ENCODE data around the gene MAGEA8. TPM values are rescaled to one million over a fixed set of nuclear protein-coding genes. Genes with fewer than 3 reads are reported as not detected.

MAGEA8 gene
- not detected in 2 replicates for total RNA-seq

DNA sequence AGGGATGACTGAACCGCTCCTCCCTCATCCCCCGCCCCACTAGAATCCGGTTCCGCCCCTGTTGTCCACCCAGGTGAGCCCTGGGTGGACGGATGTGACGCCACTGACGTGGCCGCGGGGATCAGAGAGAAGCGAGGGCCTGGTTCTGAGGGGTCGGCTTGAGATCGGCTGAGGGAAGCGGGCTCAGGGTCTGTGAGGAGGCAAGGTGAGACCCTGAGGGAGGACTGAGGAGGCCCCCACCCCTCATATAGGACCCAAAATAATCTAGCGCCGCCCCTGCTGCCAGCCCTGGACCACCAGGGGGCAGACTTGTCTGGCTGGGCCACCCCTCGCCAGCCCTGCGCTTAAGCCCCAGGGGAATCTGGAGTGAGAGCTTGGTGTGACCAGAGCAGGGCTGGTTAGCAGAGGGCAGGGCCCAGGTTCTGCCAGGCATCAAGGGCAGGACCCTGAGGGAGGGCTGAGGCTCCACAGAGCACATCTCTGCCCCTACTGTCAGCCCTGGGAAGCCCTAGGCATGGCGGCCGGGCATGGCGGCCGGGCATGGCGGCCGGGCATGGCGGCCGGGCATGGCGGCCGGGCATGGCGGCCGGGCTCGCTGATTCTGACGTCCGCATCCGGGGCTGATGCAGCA is at the start of gene MAGEA8:
Gene MAGEA8, plus strand, starts transcription at position 103 of the 631 bp plus-strand sequence. CDS start 3,090 bp downstream, outside the sequence.

DNA sequence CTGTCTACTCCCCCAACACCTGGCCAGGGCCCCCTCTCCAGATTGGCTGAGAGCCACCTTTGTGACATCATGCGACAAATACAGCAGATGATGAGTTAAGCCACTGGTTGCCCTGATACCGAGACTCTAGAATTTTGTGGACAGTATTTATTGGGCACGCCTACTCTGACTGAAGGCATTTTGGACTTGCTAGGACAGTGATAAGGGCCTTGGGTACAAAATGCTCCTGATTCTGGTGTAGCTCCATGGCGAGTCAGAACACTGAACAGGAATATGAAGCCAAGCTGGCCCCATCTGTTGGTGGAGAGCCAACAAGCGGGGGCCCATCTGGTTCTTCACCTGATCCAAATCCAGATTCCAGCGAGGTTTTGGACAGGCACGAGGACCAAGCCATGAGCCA is 48.4 kb downstream of the MAGEA8 start, which contains the start of gene HSFX4:
Gene HSFX4, plus strand, starts transcription at position 174 of the 400 bp plus-strand sequence. Its CDS starts 72 bp downstream, at position 246.

Other genes starting within 250 kb of the MAGEA8 start
- 9.8 and 12.2 TPM in 2 replicates for gene TMEM185A, start 249.4 kb upstream of the MAGEA8 start, total RNA-seq
- not detected in 2 replicates for gene MAGEA11, start 169.1 kb upstream of the MAGEA8 start, total RNA-seq
- gene HSFX1, start 107.1 kb upstream of the MAGEA8 start, total RNA-seq = 0.18 and 0.86 TPM in 2 replicates
- gene MAGEA9, start 99.3 kb upstream of the MAGEA8 start, total RNA-seq = not detected in 2 replicates
- not detected in 2 replicates for gene HSFX4, start 48.4 kb downstream of the MAGEA8 start, total RNA-seq
- 34.7 and 43.2 TPM in 2 replicates for gene EOLA2, start 57.3 kb downstream of the MAGEA8 start, total RNA-seq

Measured in myometrial cell (primary cell).